GM18861 (cell line): Measurements from ENCODE around the gene C4B.
"Not testable (repeated sequence)": the region's sequence is repeated elsewhere in the genome, so short reads cannot be mapped to it uniquely, and the experiment has no call there.

Experiments
- ATAC-seq: cut with Tn5 transposase; IDR thresholded peaks from one replicate; pipeline ENCODE4 v1.9.1; 2021; ENCODE audit not compliant: unreplicated experiment

Gene C4B

GRCh38 chr6:32050562-32050961 is 36.0 kb downstream of the C4B start:
- ATAC-seq: no peak

GRCh38 chr6:32052626-32053025 is 38.0 kb downstream of the C4B start:
- not testable (repeated sequence) for ATAC-seq

GRCh38 chr6:32053314-32053713 is 38.7 kb downstream of the C4B start:
- not testable (repeated sequence) for ATAC-seq

GRCh38 chr6:32055756-32056155 is 41.2 kb downstream of the C4B start:
- ATAC-seq: not testable (repeated sequence)

GRCh38 chr6:32056254-32056653 is 41.7 kb downstream of the C4B start:
- no peak for ATAC-seq

- ATAC-seq: no peak
These were observed 43.4 kb downstream of the C4B start for GRCh38 chr6:32057966-32058365.

- no peak for ATAC-seq
These were observed 43.9 kb downstream of the C4B start for GRCh38 chr6:32058511-32058963.

GRCh38 chr6:32060966-32061655 is 46.5 kb downstream of the C4B start:
- ATAC-seq: no peak

- no peak for ATAC-seq
These were observed 50.1 kb downstream of the C4B start for GRCh38 chr6:32064706-32065105.

GRCh38 chr6:32067521-32067920 is 52.9 kb downstream of the C4B start:
- ATAC-seq: not testable (repeated sequence)

GRCh38 chr6:32068315-32068714 is 53.7 kb downstream of the C4B start:
- not testable (repeated sequence) for ATAC-seq

GRCh38 chr6:32068867-32069266 is 54.3 kb downstream of the C4B start:
- no peak for ATAC-seq

GRCh38 chr6:32069460-32069859 is 54.9 kb downstream of the C4B start:
- no peak for ATAC-seq

- no peak for ATAC-seq
These were observed 55.4 kb downstream of the C4B start for GRCh38 chr6:32069878-32070515.

- no peak for ATAC-seq
These were observed 56.4 kb downstream of the C4B start for GRCh38 chr6:32070814-32071543.

GRCh38 chr6:32073101-32073500 is 58.5 kb downstream of the C4B start:
- ATAC-seq: no peak

GRCh38 chr6:32073613-32074012 is 59.0 kb downstream of the C4B start:
- no peak for ATAC-seq

GRCh38 chr6:32074996-32075532 is 60.5 kb downstream of the C4B start:
- ATAC-seq: no peak

GRCh38 chr6:32075781-32076180 is 61.2 kb downstream of the C4B start:
- no peak for ATAC-seq

GRCh38 chr6:32076321-32076809 is 61.8 kb downstream of the C4B start:
- ATAC-seq: no peak

GRCh38 chr6:32079566-32080290 is 65.1 kb downstream of the C4B start:
- no peak for ATAC-seq
